IPS DF 6.9 (cell line): ENCODE results near the gene SLC35F4.

Experiments
- DNase-seq: peaks from one replicate; pipeline ENCODE4 v3.0.0-alpha.2; 2013; ENCODE audit warnings: low read depth, low spot score
- H3K27ac ChIP-seq: one replicate; pipeline ENCODE4 v1.5.1; 2013; ENCODE audit warnings: low read length, control low read depth
- H3K27me3 ChIP-seq: 2 replicates; pipeline ENCODE4 v1.6.1; 2013; ENCODE audit warnings: mild to moderate bottlenecking, low read length; ENCODE audit not compliant: control insufficient read depth, insufficient read depth
- H3K36me3 ChIP-seq: 2 replicates; pipeline ENCODE4 v1.6.1; 2013; ENCODE audit warnings: low read length; ENCODE audit not compliant: control insufficient read depth, insufficient read depth
- H3K4me1 ChIP-seq: 2 replicates; pipeline ENCODE4 v1.6.1; 2013; ENCODE audit warnings: low read length; ENCODE audit not compliant: control insufficient read depth, insufficient read depth
- H3K4me3 ChIP-seq: 2 replicates; pipeline ENCODE4 v1.5.1; 2013; ENCODE audit warnings: mild to moderate bottlenecking, low read length
- H3K9me3 ChIP-seq: 2 replicates; pipeline ENCODE4 v1.6.1; 2013; ENCODE audit warnings: low read length, inconsistent platforms; ENCODE audit not compliant: control insufficient read depth, insufficient read depth
- WGBS: extraction: QIAGEN DNeasy Blood & Tissue Kit; methylation state at CpG from one replicate; pipeline ENCODE4 v1.1.7; 2013; ENCODE audit warnings: mixed read lengths, missing lambda C conversion rate; ENCODE audit not compliant: insufficient read length, insufficient coverage; 5-methylcytosine and 5-hydroxymethylcytosine counted together

Gene SLC35F4

DNA sequence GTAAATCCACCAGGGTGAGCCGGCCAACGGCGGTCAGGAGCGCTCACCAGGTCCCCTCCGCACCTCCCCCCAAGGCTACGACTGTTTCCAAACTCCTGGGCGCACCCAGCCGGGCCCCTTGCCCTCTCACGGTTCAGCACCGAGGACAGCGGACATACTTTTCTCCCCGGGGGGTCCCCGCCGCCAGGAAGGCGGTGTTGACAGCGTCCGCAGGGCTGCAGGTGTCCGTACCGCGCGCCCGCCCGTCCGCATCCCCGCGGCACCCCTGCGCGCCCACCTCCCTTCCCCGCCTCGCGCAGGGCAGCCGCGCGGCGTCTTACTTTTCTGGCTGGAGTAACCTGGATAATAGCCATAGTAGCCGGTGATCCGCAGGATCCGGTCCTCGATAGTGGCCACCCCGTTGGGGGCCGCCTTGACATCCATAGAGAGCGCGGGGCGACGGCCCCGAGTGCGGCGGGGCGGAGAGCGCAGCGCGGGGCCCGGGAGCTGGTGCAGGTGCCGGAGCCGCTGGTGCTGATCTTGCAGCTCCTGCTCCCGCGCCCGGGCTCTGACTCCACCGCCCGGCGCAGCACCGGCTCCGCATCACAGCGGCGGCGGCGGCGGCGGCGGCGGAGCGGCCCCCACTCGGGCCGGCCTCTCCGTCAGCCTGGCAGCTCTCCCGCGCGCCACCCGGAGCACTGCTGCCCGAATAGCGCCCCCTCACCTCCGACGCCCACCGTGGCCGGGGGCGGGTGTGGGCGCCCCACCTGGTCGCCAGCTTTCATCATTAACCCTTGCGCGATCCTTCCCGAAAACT is at the start of gene SLC35F4:
Gene SLC35F4, minus strand, starts transcription at position 690 of the 796 bp plus-strand sequence.
- DNase-seq = no peak
- peak within 1 kb of the TSS; percentile 44; the same call in 1 of the 2 replicates for H3K4me3 ChIP-seq
- H3K4me1 ChIP-seq = no peaks in the 10 kb centered on the region; the same call in none of the 2 replicates
- WGBS = no CpG with 5 or more reads among the region's 91 CpGs
- H3K9me3 ChIP-seq = no peaks in the 10 kb centered on the region
- H3K27ac ChIP-seq = no peak within 1 kb of the TSS
- no peaks in the 10 kb centered on the region for H3K36me3 ChIP-seq
- H3K27me3 ChIP-seq = peaks cover 9% of the 10 kb centered on the region

GRCh38 chr14:57909626-57910025 is 43.7 kb upstream of the SLC35F4 start:
- H3K9me3 ChIP-seq = no peaks in the 10 kb centered on the region
- no peaks in the 10 kb centered on the region for H3K36me3 ChIP-seq

DNA sequence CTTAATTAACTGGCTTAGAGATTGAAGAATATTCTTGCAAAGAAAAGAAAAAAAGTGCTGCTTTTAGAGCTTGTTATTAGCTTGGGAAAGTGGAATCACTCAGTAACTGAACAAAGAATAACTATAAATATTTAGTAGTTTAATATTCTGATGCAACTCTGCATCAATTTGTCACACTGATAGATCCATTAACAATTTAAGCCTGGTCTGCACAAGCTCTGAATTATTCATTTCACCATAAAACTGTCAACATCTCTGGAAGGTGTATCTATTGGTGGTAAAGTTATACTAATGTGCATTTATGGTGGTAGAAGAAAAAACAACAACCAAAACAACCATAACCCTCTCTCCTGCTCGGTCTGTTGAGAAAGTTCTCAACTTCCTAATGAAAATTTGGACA is 38.1 kb upstream of the SLC35F4 start:
- Histone ChIP-seq H3K4me3 (no peak overlapping the region), H3K36me3 (no peaks in the 10 kb centered on the region), H3K4me1 (no peaks in the 10 kb centered on the region), H3K9me3 (no peaks in the 10 kb centered on the region), H3K27ac (no peak overlapping the region), H3K27me3 (no peaks in the 10 kb centered on the region)
- DNase-seq = no peak
- WGBS = no CpG with 5 or more reads among the region's 1 CpG

More at GRCh38 chr14:57909626-57910025, 43.7 kb upstream of the SLC35F4 start:
- H3K4me1 ChIP-seq = no peaks in the 10 kb centered on the region
- DNase-seq = no peak
- no peaks in the 10 kb centered on the region for H3K27me3 ChIP-seq
- H3K27ac ChIP-seq = no peak overlapping the region
- H3K4me3 ChIP-seq = no peak overlapping the region

- H3K36me3 ChIP-seq = no peaks in the 10 kb centered on the region
- H3K9me3 ChIP-seq = no peaks in the 10 kb centered on the region
- no peaks in the 10 kb centered on the region for H3K4me1 ChIP-seq
- DNase-seq = no peak
- no peaks in the 10 kb centered on the region for H3K27me3 ChIP-seq
- 100% methylated on average over 3 of the region's 7 CpGs for WGBS
- no peak overlapping the region for H3K27ac ChIP-seq
- H3K4me3 ChIP-seq = no peak overlapping the region
These were observed 33.1 kb upstream of the SLC35F4 start for GRCh38 chr14:57898837-57899572.

GRCh38 chr14:57897144-57897748 is 31.4 kb upstream of the SLC35F4 start:
- H3K27me3 ChIP-seq = no peaks in the 10 kb centered on the region
- H3K36me3 ChIP-seq = no peaks in the 10 kb centered on the region
- no peak for DNase-seq
- H3K4me3 ChIP-seq = no peak overlapping the region
- no CpG with 5 or more reads among the region's 5 CpGs for WGBS
- H3K4me1 ChIP-seq = no peaks in the 10 kb centered on the region
- no peaks in the 10 kb centered on the region for H3K9me3 ChIP-seq
- no peak overlapping the region for H3K27ac ChIP-seq

- no CpG with 5 or more reads among the region's 4 CpGs for WGBS
- no peak overlapping the region for H3K27ac ChIP-seq
- H3K36me3 ChIP-seq = no peaks in the 10 kb centered on the region
- no peak for DNase-seq
- no peaks in the 10 kb centered on the region; the same call in 1 of the 2 replicates for H3K27me3 ChIP-seq
- no peaks in the 10 kb centered on the region for H3K4me1 ChIP-seq
- H3K4me3 ChIP-seq = no peak overlapping the region
- H3K9me3 ChIP-seq = no peaks in the 10 kb centered on the region
These were observed 23.4 kb upstream of the SLC35F4 start for GRCh38 chr14:57889245-57889644.

DNA sequence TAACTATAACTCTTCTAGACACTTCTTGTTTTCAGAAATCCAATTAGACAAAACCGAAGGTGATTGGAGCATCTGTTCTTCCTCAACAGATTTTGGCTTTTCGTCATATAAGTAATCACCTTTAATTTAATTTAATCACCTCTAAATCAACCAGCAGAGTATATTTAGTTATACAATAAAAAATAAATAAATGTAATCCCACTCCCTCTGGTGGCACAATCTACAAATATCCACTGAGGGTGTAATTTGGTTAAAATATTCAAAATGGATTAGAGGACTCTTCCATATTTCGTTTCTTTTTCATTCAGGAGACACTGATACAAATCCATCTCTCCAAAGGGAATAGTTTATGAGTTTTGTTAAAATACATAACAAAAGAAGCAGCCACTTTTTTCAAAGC is 18.3 kb upstream of the SLC35F4 start:
- DNase-seq = no peak
- no peak overlapping the region for H3K27ac ChIP-seq
- H3K27me3 ChIP-seq = no peaks in the 10 kb centered on the region
- no peaks in the 10 kb centered on the region for H3K4me1 ChIP-seq
- no peaks in the 10 kb centered on the region for H3K36me3 ChIP-seq
- H3K4me3 ChIP-seq = no peak overlapping the region
- H3K9me3 ChIP-seq = no peaks in the 10 kb centered on the region
- no CpG with 5 or more reads among the region's 3 CpGs for WGBS

GRCh38 chr14:57883061-57883460 is 17.2 kb upstream of the SLC35F4 start:
- no peak for DNase-seq
- Histone ChIP-seq H3K27ac (no peak overlapping the region), H3K27me3 (no peaks in the 10 kb centered on the region), H3K9me3 (no peaks in the 10 kb centered on the region), H3K4me3 (no peak overlapping the region), H3K4me1 (no peaks in the 10 kb centered on the region), H3K36me3 (no peaks in the 10 kb centered on the region)
- no CpG with 5 or more reads among the region's 7 CpGs for WGBS

- DNase-seq = no peak
- no CpG with 5 or more reads among the region's 2 CpGs for WGBS
- H3K4me1 ChIP-seq = no peaks in the 10 kb centered on the region
- no peak overlapping the region for H3K27ac ChIP-seq
- H3K9me3 ChIP-seq = no peaks in the 10 kb centered on the region
- H3K4me3 ChIP-seq = no peak overlapping the region
- no peaks in the 10 kb centered on the region for H3K36me3 ChIP-seq
- H3K27me3 ChIP-seq = no peaks in the 10 kb centered on the region
These were observed 13.6 kb upstream of the SLC35F4 start for GRCh38 chr14:57879516-57879915.

DNA sequence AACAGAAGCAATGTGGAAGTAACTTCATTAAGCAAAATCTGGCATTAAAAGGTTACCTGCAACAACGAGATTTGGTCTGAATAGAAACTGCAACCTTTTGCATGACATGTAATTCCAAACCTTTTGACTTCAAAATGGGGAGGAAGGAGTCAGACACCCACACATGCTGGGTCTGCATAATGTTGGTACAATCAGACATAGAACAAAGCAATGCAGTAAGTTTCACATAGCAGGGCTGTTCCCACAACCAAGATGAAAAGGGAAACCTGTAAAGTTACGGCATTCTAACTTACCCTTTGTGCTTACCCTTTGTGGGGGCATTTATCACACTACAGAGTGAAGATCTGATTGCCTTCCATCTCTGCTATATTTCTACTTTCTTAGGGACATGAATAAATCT is 10.1 kb upstream of the SLC35F4 start:
- no peak overlapping the region for H3K27ac ChIP-seq

More for the DNA sequence above, 10.1 kb upstream of the SLC35F4 start:
- DNase-seq = no peak
- H3K4me1 ChIP-seq = peaks cover 3% of the 10 kb centered on the region; the same call in 1 of the 2 replicates
- no peaks in the 10 kb centered on the region for H3K36me3 ChIP-seq
- no peaks in the 10 kb centered on the region; the same call in 1 of the 2 replicates for H3K9me3 ChIP-seq
- H3K27me3 ChIP-seq = no peaks in the 10 kb centered on the region
- no peak overlapping the region for H3K4me3 ChIP-seq
- no CpG with 5 or more reads among the region's 2 CpGs for WGBS
